Endothelial cell of umbilical vein (primary cell): ENCODE results near the gene TCP11L2. TPM values are rescaled to one million over a fixed set of nuclear protein-coding genes. Genes with fewer than 3 reads are reported as not detected.

Experiments
- BruUV-seq: library from RNA; stranded (reverse); fragments of 400-500 nt; replicated peaks from 2 replicates; lab custom pipeline; 2021; lab: Mats Ljungman, UMichigan
- CTCF ChIA-PET: fragments of 300-600, 350-600 bp; sonication (Branson Sonifier 250); formaldehyde crosslinking; loops from one replicate; lab custom pipeline; 2021; ENCODE audit warnings: antibody characterized with exemption, inconsistent platforms; lab: Charles Lee
- POLR2A ChIA-PET: fragments of 300-600, 350-600 bp; sonication (Branson Sonifier 250); formaldehyde crosslinking; loops from one replicate; lab custom pipeline; 2021; ENCODE audit warnings: antibody characterized with exemption, inconsistent platforms; lab: Charles Lee
- DNase-seq: peaks from one replicate; pipeline ENCODE4 v3.0.0-alpha.2; 2011; ENCODE audit warnings: low read depth, low spot score
- FAIRE-seq: peaks from 2 replicates; lab custom pipeline; 2011; peaks lifted over from hg19 to GRCh38; lab: Jason Lieb, UNC
- H2AFZ ChIP-seq: 2 replicates; pipeline ENCODE4 v1.6.0; 2012; ENCODE audit warnings: low read depth, low read length, control low read depth, inconsistent platforms
- H3K27ac ChIP-seq: 2 replicates; pipeline ENCODE4 v1.5.1; 2011; ENCODE audit warnings: low read depth, mild to moderate bottlenecking, control low read depth, low read length, moderate library complexity; ENCODE audit not compliant: insufficient read depth
- H3K27me3 ChIP-seq, 2 experiments: 2 replicates each; pipeline versions ENCODE4 v1.6.0 to v1.6.1; 2011; ENCODE audit warnings: low read length in 2 of 2, mixed read lengths in 1 of 2; ENCODE audit not compliant: control insufficient read depth in 2 of 2, insufficient read depth in 2 of 2
- H3K36me3 ChIP-seq, 2 experiments: 2 replicates in 1 of 2; 3 replicates in 1 of 2; pipeline ENCODE4 v1.5.1; 2011; ENCODE audit warnings: low read length in 2 of 2, mild to moderate bottlenecking in 1 of 2, moderate library complexity in 1 of 2; ENCODE audit not compliant: control insufficient read depth in 2 of 2, insufficient read depth in 2 of 2; ENCODE audit errors: extremely low read depth in 1 of 2
- H3K4me1 ChIP-seq: 3 replicates; pipeline ENCODE4 v1.5.1; 2011; ENCODE audit warnings: mild to moderate bottlenecking, low read length; ENCODE audit not compliant: control insufficient read depth, insufficient read depth; ENCODE audit errors: extremely low read depth
- H3K4me2 ChIP-seq: 2 replicates; pipeline ENCODE4 v1.6.1; 2011; ENCODE audit warnings: low read length, control low read depth, mixed read lengths; ENCODE audit not compliant: insufficient read depth
- H3K4me3 ChIP-seq, 3 experiments: fragments of 200-600 bp in 1 of 3; sonication (generic), shearing (Covaris generic) in 1 of 3; replicated peaks in 1 of 3; 2 replicates each; pipeline ENCODE4 v1.5.1; 2011 to 2016; ENCODE audit warnings: control low read depth in 3 of 3, low read length in 3 of 3, mild to moderate bottlenecking in 2 of 3, inconsistent platforms in 1 of 3, low read depth in 1 of 3, moderate library complexity in 1 of 3; ENCODE audit not compliant: insufficient read depth in 1 of 3
- H3K79me2 ChIP-seq: 2 replicates; pipeline ENCODE4 v1.6.0; 2012; ENCODE audit warnings: low read length, inconsistent platforms; ENCODE audit not compliant: control insufficient read depth, insufficient read depth
- H3K9ac ChIP-seq: replicated peaks from 2 replicates; pipeline ENCODE3; 2011; ENCODE audit warnings: low read length, control low read depth; ENCODE audit not compliant: insufficient read depth; ENCODE audit errors: extremely low read depth
- H3K9me1 ChIP-seq: replicated peaks from 3 replicates; pipeline ENCODE4 v1.6.0; 2011; ENCODE audit warnings: mild to moderate bottlenecking, low read length; ENCODE audit not compliant: control insufficient read depth, insufficient read depth; ENCODE audit errors: extremely low read depth
- H3K9me3 ChIP-seq: replicated peaks from 2 replicates; pipeline ENCODE4 v1.5.1; 2012; ENCODE audit warnings: low read length, inconsistent platforms; ENCODE audit not compliant: control insufficient read depth, insufficient read depth
- H4K20me1 ChIP-seq: replicated peaks from 2 replicates; pipeline ENCODE3; 2011; ENCODE audit warnings: mild to moderate bottlenecking, low read length; ENCODE audit not compliant: control insufficient read depth, insufficient read depth; ENCODE audit errors: extremely low read depth
- EZH2 ChIP-seq: IDR thresholded peaks from 2 replicates; pipeline ENCODE4 v1.6.1; 2012; ENCODE audit warnings: borderline replicate concordance, low read depth, mild to moderate bottlenecking, moderate library complexity, low read length, inconsistent platforms; ENCODE audit not compliant: severe bottlenecking
- FOS ChIP-seq: IDR thresholded peaks from 2 replicates; pipeline ENCODE4 v1.6.1; 2011; ENCODE audit warnings: mild to moderate bottlenecking, low read length, moderate library complexity, borderline replicate concordance; ENCODE audit not compliant: insufficient read depth
- GATA2 ChIP-seq: IDR thresholded peaks from 2 replicates; pipeline ENCODE4 v1.7.0; 2011; ENCODE audit warnings: low read depth, mild to moderate bottlenecking, moderate library complexity, mixed read lengths, low read length; ENCODE audit not compliant: insufficient read length, insufficient read depth
- JUN ChIP-seq: IDR thresholded peaks from 2 replicates; pipeline ENCODE4 v1.6.1; 2011; ENCODE audit warnings: borderline replicate concordance, low read depth; ENCODE audit not compliant: insufficient read length, insufficient read depth
- MYC ChIP-seq: IDR thresholded peaks from one replicate; pipeline ENCODE4 v1.6.1; 2011; ENCODE audit warnings: mild to moderate bottlenecking, low read depth, low read length
- POLR2A ChIP-seq: IDR thresholded peaks from 2 replicates; pipeline ENCODE4 v1.6.1; 2012; ENCODE audit warnings: low read depth, mild to moderate bottlenecking, control low read depth, low read length
- POLR2AphosphoS5 ChIP-seq: IDR thresholded peaks from 2 replicates; pipeline ENCODE4 v1.6.1; 2012; ENCODE audit warnings: low read depth, mild to moderate bottlenecking, control low read depth, low read length, moderate library complexity; ENCODE audit not compliant: insufficient read depth
- dilution Hi-C: fragments of 300-500 bp; cut with MboI; formaldehyde crosslinking; loops from one replicate; pipeline ENCODE4 v1.15.0; 2019; ENCODE audit warnings: low sequenced_read_pairs; ENCODE audit not compliant: extremely low pct_ligation_motif_present
- intact Hi-C: fragments of 100-400 bp; cut with micrococcal nuclease; formaldehyde crosslinking; loops from one replicate; pipeline ENCODE4 v1.10.0; 2022
- polyA plus RNA-seq, 4 experiments: library from polyadenylated mRNA; depleted of rRNA in 3 of 4; stranded (reverse) in 3 of 4; unstranded in 1 of 4; fragments of >200 nt; gene quantifications; 2 replicates each; pipeline versions ENCODE4 v1.2.1 to v1.2.3, GENCODE V29; 2011 to 2012; ENCODE audit warnings: missing spikeins in 1 of 4
- total RNA-seq: library from RNA; stranded (reverse); gene quantifications from 2 replicates; pipeline ENCODE4 v1.2.3, GENCODE V29; 2021
- TF ChIP-seq, protein P1 (sequence below), 2 donors: IDR thresholded peaks; 1 replicate in 1 of 2; 2 replicates in 1 of 2; pipeline ENCODE4 v1.5.1; 2011; ENCODE audit warnings: low read length in 2 of 2, mild to moderate bottlenecking in 2 of 2, moderate library complexity in 2 of 2, control low read depth in 1 of 2, inconsistent platforms in 1 of 2, low read depth in 1 of 2; ENCODE audit not compliant: insufficient read depth in 1 of 2; ENCODE audit errors: extremely low read depth in 1 of 2
- TF ChIP-seq, protein P2 (sequence below): IDR thresholded peaks from 2 replicates; pipeline ENCODE4 v1.6.1; 2011; ENCODE audit not compliant: insufficient read depth, insufficient read length

TCP11L2 gene
- total and polyA plus RNA-seq, 2 donors (not counting 3 experiments of a cell fraction or from before 2014, with no cell fraction given): 6.0 to 18.7 TPM

DNA sequence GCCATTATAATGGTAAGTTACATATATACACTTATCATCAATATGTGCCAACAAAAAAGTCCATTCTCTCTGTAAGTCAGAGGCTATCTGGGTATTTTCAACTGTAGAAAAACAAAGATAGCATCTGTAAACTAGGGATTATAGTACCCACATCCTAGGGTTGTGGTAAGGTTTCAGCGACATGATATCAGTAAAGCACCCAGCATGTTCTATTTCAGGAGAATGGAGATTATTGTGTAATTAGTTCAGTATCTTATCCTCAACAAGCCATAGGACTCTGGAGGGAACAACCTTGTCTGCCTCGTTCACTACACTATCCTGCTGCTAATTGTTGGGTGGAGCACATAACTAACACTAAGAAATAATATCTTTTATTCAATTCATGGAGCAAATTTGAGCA, 35.0 kb upstream of the TCP11L2 start:
- intact Hi-C loops: no loop called here
- no peaks in the 10 kb centered on the region for H3K4me1 ChIP-seq
- no peaks in the 10 kb centered on the region for H3K9me1 ChIP-seq
- H3K9me3 ChIP-seq: no peaks in the 10 kb centered on the region
- no peaks in the 10 kb centered on the region for H3K79me2 ChIP-seq
- no peaks in the 10 kb centered on the region for H4K20me1 ChIP-seq
- FAIRE-seq (no peak), DNase-seq (no peak)
- no peak overlapping the region for H3K4me2 ChIP-seq
- TF ChIP-seq, protein P1, sequence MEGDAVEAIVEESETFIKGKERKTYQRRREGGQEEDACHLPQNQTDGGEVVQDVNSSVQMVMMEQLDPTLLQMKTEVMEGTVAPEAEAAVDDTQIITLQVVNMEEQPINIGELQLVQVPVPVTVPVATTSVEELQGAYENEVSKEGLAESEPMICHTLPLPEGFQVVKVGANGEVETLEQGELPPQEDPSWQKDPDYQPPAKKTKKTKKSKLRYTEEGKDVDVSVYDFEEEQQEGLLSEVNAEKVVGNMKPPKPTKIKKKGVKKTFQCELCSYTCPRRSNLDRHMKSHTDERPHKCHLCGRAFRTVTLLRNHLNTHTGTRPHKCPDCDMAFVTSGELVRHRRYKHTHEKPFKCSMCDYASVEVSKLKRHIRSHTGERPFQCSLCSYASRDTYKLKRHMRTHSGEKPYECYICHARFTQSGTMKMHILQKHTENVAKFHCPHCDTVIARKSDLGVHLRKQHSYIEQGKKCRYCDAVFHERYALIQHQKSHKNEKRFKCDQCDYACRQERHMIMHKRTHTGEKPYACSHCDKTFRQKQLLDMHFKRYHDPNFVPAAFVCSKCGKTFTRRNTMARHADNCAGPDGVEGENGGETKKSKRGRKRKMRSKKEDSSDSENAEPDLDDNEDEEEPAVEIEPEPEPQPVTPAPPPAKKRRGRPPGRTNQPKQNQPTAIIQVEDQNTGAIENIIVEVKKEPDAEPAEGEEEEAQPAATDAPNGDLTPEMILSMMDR (IDR thresholded peaks at IDR 0.05; ENCODE audit: extremely low read depth in 1 of 2, insufficient read depth in 1 of 2, low read depth in 1 of 2, low read length in 2 of 2): no peak
- TF ChIP-seq JUN (no peak), POLR2AphosphoS5 (no peak), MYC (no peak), FOS (no peak), GATA2 (no peak), EZH2 (no peak), POLR2A (no peak)
- TF ChIP-seq, protein P2, sequence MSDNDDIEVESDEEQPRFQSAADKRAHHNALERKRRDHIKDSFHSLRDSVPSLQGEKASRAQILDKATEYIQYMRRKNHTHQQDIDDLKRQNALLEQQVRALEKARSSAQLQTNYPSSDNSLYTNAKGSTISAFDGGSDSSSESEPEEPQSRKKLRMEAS: no peak
- no TSS peak for BruUV-seq
- no peak overlapping the region for H3K4me3 ChIP-seq
- no peak overlapping the region for H3K27ac ChIP-seq
- dilution Hi-C loops: no loop called here
- no peak overlapping the region for H3K9ac ChIP-seq
- no peak overlapping the region for H2AFZ ChIP-seq
- CTCF ChIA-PET: interaction anchor here (0.7 to 2.4 kb wide), 2 partner anchors 12 to 15 kb away, joined by 3 to 8 read pairs; no protein-coding TSS in a partner anchor
- H3K36me3 ChIP-seq: no peaks in the 10 kb centered on the region
- POLR2A ChIA-PET: no interaction called here
- peaks cover 3 to 18% of the 10 kb centered on the region in 2 experiments for H3K27me3 ChIP-seq
